Mononuclear cell (primary cell): ENCODE measurements around the gene ZFAND4. TPM values are rescaled to one million over a fixed set of nuclear protein-coding genes. Genes with fewer than 3 reads are reported as not detected.
"Not testable (repeated sequence)": the region's sequence is repeated elsewhere in the genome, so short reads cannot be mapped to it uniquely, and the experiment has no call there.

Experiments used
- H3K27me3 ChIP-seq: 2 replicates; pipeline ENCODE4 v1.6.0; 2011; ENCODE audit warnings: low read length, control low read depth; ENCODE audit not compliant: insufficient read depth
- H3K4me1 ChIP-seq: 2 replicates; pipeline ENCODE4 v1.5.1; 2011; ENCODE audit warnings: mild to moderate bottlenecking, low read length, control low read depth; ENCODE audit not compliant: insufficient read depth
- H3K4me3 ChIP-seq: 2 replicates; pipeline ENCODE4 v1.5.1; 2011; ENCODE audit warnings: mild to moderate bottlenecking, low read length, moderate library complexity
- H3K9me3 ChIP-seq: 2 replicates; pipeline ENCODE4 v1.5.1; 2011; ENCODE audit warnings: low read depth, mild to moderate bottlenecking, control low read depth, low read length
- total RNA-seq: library from RNA; depleted of rRNA; stranded (reverse); fragments of >200 nt; gene quantifications from one replicate; pipeline ENCODE4 v1.2.3, GENCODE V29; 2012

Gene ZFAND4
- total RNA-seq, 1 donor, result 33.1 TPM

GRCh38 chr10:45602836-45603235 is 69.7 kb downstream of the ZFAND4 start:
- Histone ChIP-seq H3K9me3 (no peaks in the 10 kb centered on the region), H3K4me3 (no peak overlapping the region), H3K27me3 (peaks cover 3% of the 10 kb centered on the region), H3K4me1 (peaks cover 16% of the 10 kb centered on the region)

- peaks cover 3% of the 10 kb centered on the region for H3K27me3 ChIP-seq
- H3K9me3 ChIP-seq, result no peaks in the 10 kb centered on the region
- H3K4me1 ChIP-seq, result peaks cover 10% of the 10 kb centered on the region
- H3K4me3 ChIP-seq, result no peak overlapping the region
These were observed 70.4 kb downstream of the ZFAND4 start for GRCh38 chr10:45602082-45602730.

- not testable (repeated sequence) for H3K9me3 ChIP-seq, H3K4me1 ChIP-seq, H3K4me3 ChIP-seq, H3K27me3 ChIP-seq
These were observed 71.2 kb downstream of the ZFAND4 start for GRCh38 chr10:45601254-45601930.

GRCh38 chr10:45600337-45601253 is 72.0 kb downstream of the ZFAND4 start:
- H3K4me1 ChIP-seq, H3K27me3 ChIP-seq, H3K4me3 ChIP-seq, H3K9me3 ChIP-seq: not testable (repeated sequence)

- H3K9me3 ChIP-seq, result no peaks in the 10 kb centered on the region
- H3K4me1 ChIP-seq, result peaks cover 11% of the 10 kb centered on the region
- H3K4me3 ChIP-seq, result no peak overlapping the region
- H3K27me3 ChIP-seq, result peaks cover 3% of the 10 kb centered on the region
These were observed 72.9 kb downstream of the ZFAND4 start for GRCh38 chr10:45599646-45600045.

- H3K27me3 ChIP-seq, result peaks cover 3% of the 10 kb centered on the region
- H3K9me3 ChIP-seq, result no peaks in the 10 kb centered on the region
- H3K4me1 ChIP-seq, result peaks cover 13% of the 10 kb centered on the region
- H3K4me3 ChIP-seq, result no peak overlapping the region
These were observed 73.5 kb downstream of the ZFAND4 start for GRCh38 chr10:45599021-45599603.

GRCh38 chr10:45596526-45596925 is 76.0 kb downstream of the ZFAND4 start:
- Histone ChIP-seq H3K27me3 (peaks cover 3% of the 10 kb centered on the region), H3K4me3 (no peak overlapping the region), H3K4me1 (peaks cover 32% of the 10 kb centered on the region), H3K9me3 (no peaks in the 10 kb centered on the region)

- H3K4me3 ChIP-seq, result peak overlapping the region; percentile 70
- no peaks in the 10 kb centered on the region for H3K27me3 ChIP-seq
- no peaks in the 10 kb centered on the region for H3K9me3 ChIP-seq
- peaks cover 26% of the 10 kb centered on the region for H3K4me1 ChIP-seq
These were observed 78.1 kb downstream of the ZFAND4 start for GRCh38 chr10:45594276-45595157.

GRCh38 chr10:45593938-45594275 is 78.7 kb downstream of the ZFAND4 start:
- H3K27me3 ChIP-seq, result no peaks in the 10 kb centered on the region
- peak overlapping the region; percentile 70 for H3K4me3 ChIP-seq
- no peaks in the 10 kb centered on the region for H3K9me3 ChIP-seq
- H3K4me1 ChIP-seq, result peaks cover 26% of the 10 kb centered on the region

GRCh38 chr10:45592926-45593325 is 79.6 kb downstream of the ZFAND4 start:
- H3K4me3 ChIP-seq, result no peak overlapping the region

GRCh38 chr10:45592432-45592831 is 80.1 kb downstream of the ZFAND4 start:
- H3K9me3 ChIP-seq, result no peaks in the 10 kb centered on the region
- H3K4me3 ChIP-seq, result no peak overlapping the region
- peaks cover 26% of the 10 kb centered on the region for H3K4me1 ChIP-seq
- no peaks in the 10 kb centered on the region for H3K27me3 ChIP-seq

More at GRCh38 chr10:45592926-45593325, 79.6 kb downstream of the ZFAND4 start:
- H3K4me1 ChIP-seq, result peaks cover 26% of the 10 kb centered on the region
- no peaks in the 10 kb centered on the region for H3K9me3 ChIP-seq
- H3K27me3 ChIP-seq, result no peaks in the 10 kb centered on the region

GRCh38 chr10:45591280-45591679 is 81.3 kb downstream of the ZFAND4 start:
- H3K4me3 ChIP-seq, result no peak overlapping the region
- H3K9me3 ChIP-seq, result no peaks in the 10 kb centered on the region
- H3K27me3 ChIP-seq, result no peaks in the 10 kb centered on the region
- H3K4me1 ChIP-seq, result peaks cover 26% of the 10 kb centered on the region

GRCh38 chr10:45589868-45590267 is 82.7 kb downstream of the ZFAND4 start:
- Histone ChIP-seq H3K27me3 (no peaks in the 10 kb centered on the region), H3K9me3 (peaks cover under 1% of the 10 kb centered on the region), H3K4me1 (peaks cover 22% of the 10 kb centered on the region), H3K4me3 (no peak overlapping the region)

GRCh38 chr10:45589009-45589408 is 83.6 kb downstream of the ZFAND4 start:
- H3K4me1 ChIP-seq, result peaks cover 18% of the 10 kb centered on the region

More at GRCh38 chr10:45589009-45589408, 83.6 kb downstream of the ZFAND4 start:
- Histone ChIP-seq H3K27me3 (no peaks in the 10 kb centered on the region), H3K9me3 (peaks cover 8% of the 10 kb centered on the region), H3K4me3 (no peak overlapping the region)
